GM12801 (cell line): ENCODE data around the gene RPL39L.

ENCODE experiments used
- CTCF ChIP-seq: IDR thresholded peaks from one replicate; pipeline ENCODE4 v1.5.1; 2011; ENCODE audit warnings: control low read depth; ENCODE audit not compliant: insufficient read length; ENCODE audit errors: extremely low read depth

Gene RPL39L

GRCh38 chr3:187085021-187085666 is 54.2 kb downstream of the RPL39L start:
- no peak for TF ChIP-seq CTCF

- no peak for TF ChIP-seq CTCF
Measured at GRCh38 chr3:187084580-187084979, 54.7 kb downstream of the RPL39L start.

GRCh38 chr3:187084126-187084525 is 55.2 kb downstream of the RPL39L start:
- TF ChIP-seq CTCF = no peak

- no peak for TF ChIP-seq CTCF
Measured at GRCh38 chr3:187082758-187083375, 56.4 kb downstream of the RPL39L start.

GRCh38 chr3:187080799-187081450 is 58.4 kb downstream of the RPL39L start:
- TF ChIP-seq CTCF = no peak

- no peak for TF ChIP-seq CTCF
Measured at GRCh38 chr3:187079090-187080022, 59.9 kb downstream of the RPL39L start.

- TF ChIP-seq CTCF = no peak
Measured at GRCh38 chr3:187077537-187077936, 61.8 kb downstream of the RPL39L start.
